NK-92 (cell line): ENCODE measurements around the gene NIPSNAP2.
"Not testable (repeated sequence)": the region's sequence is repeated elsewhere in the genome, so short reads cannot be mapped to it uniquely, and the experiment has no call there.

ENCODE experiments used
- DNase-seq: peaks from one replicate; lab custom pipeline; 2025; ENCODE audit not compliant: unreplicated experiment; lab: John Stamatoyannopoulos, UW

The NIPSNAP2 gene

DNA sequence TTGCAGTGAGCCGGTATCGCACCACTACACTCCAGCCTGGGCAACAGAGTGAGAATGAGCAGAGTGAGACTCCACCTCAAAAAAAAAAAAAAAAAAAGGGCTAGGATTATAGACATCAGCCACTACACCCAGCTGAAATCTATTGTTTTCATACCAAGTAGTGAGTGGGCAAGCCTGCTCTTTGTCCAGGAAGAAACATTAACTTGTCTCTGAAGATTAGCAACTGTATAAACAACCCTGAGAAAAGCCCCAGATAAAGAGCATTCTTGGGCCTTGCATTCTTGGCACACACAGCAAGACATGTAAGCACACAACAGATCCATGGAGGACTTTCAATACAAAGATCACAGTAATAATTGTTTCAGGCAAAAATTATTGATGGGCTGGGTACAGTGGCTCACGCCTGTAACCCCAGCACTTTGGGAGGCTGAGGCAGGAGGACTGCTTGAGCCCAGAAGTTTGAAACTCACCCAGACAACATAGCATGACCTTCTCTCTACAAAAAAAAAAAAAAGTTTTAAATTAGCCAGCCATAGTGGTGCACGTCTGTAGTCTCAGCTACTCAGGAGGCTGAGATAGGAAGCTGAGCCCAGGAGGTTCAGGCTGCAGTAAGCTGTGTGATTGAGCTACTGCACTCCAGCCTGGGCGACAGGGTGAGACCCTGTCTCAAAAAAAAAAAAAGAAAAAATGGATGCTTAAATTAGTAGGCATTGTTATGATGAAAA is 82.5 kb downstream of the NIPSNAP2 start:
- DNase-seq: no peak

DNA sequence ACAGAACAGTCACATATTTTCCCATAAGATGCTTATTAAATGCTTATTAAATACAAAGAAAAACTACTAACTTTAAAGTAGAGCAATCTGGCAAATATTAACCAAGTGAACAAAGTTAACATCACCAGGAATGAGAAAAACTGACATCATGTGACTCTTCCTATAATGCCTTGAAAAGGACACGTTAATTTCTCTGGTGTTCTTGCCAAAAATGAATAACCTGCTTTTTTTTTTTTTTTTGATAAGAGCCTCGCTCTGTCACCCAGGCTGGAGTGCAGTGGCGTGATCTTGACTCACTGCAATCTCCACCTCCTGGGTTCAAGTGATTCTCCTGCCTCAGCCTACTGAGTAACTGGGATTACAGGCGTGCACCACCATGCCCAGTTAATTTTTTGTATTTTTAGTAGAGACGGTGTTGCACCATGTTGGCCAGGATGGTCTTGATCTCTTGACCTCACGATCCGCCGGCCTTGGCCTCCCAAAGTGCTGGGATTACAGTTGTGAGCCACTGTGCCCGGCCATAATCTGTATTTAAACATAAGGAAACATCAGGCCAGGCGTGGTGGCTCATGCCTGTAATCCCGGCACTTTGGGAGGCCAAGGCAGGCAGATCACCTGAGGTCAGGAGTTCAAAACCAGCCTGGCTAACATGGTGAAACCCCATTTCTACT is 83.2 kb downstream of the NIPSNAP2 start:
- DNase-seq: not testable (repeated sequence)

DNA sequence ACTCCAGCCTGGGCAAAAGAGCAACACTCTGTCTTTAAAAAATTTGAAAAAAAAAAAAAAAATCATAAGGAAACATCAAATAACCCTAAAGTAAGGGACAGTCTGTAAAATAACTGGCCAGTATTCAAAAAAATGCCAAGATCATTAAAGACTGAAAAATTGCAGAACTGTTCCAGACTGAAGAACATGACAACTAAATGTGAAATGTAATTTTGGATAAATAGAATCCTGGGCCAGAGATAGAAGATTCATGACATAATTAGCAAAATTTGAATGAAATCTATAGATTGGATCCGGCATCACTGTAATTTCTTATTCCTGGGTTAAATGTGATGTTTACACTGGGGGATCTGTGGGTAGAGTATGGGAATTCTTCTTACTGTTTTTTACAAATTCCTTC is 83.9 kb downstream of the NIPSNAP2 start:
- no peak for DNase-seq

DNA sequence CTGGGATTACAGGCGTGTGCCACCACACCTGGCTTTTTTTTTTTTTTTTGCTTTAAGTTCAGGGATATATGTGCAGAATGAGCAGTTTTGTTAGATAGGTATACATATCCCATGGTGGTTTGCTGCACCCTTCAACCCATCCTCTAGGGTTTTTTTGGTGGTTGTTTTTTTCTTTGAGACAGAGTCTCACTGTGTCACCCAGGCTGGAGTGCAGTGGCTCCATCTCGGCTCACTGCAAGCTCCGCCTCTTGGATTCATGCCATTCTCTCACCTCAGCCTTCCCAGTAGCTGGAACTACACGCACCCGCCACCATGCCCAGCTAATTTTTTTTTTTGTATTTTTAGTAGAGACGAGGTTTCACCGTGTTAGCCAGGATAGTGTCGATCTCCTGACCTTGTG is 84.4 kb downstream of the NIPSNAP2 start:
- not testable (repeated sequence) for DNase-seq
